IMR-90 (cell line): ENCODE results near the gene MED26.

ENCODE experiments used
- BHLHE40 ChIP-seq: fragments of 150-350 bp; IDR thresholded peaks from 2 replicates; pipeline ENCODE4 v1.6.1; 2016; ENCODE audit warnings: mild to moderate bottlenecking, low read depth, low read length
- CEBPB ChIP-seq: IDR thresholded peaks from 2 replicates; pipeline ENCODE4 v1.6.1; 2012; ENCODE audit warnings: low read depth, low read length, improper control_type of control experiment
- MXI1 ChIP-seq: IDR thresholded peaks from 2 replicates; pipeline ENCODE4 v1.6.1; 2012; ENCODE audit warnings: low read depth, mild to moderate bottlenecking, low read length, moderate library complexity, borderline replicate concordance
- TF ChIP-seq, protein P1 (sequence below): conservative IDR thresholded peaks from 2 replicates; pipeline ENCODE4 v1.5.1; 2012; ENCODE audit warnings: mild to moderate bottlenecking, low read depth, low read length, improper control_type of control experiment

DNA sequence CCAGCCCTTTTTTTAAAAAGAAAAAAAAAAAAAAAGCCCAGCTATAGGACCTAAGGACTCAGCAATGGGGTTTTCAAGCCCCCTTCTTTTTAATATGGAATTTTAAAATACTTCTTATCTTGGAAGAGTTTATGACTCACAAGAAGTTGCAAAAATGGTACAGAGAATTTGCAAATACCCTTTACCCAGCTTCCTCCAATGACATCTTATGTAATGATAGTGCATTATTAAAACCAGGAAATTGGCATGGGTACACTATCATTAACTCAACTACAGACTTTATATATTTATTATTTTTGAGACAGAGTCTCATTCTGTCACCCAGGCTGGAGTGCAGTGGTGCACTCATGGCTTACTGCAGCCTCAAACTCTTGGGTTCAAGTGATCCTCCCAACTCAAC lies 49.1 kb upstream of the MED26 start:
- TF ChIP-seq MXI1 (no peak), CEBPB (no peak), BHLHE40 (no peak)
- TF ChIP-seq, protein P1, sequence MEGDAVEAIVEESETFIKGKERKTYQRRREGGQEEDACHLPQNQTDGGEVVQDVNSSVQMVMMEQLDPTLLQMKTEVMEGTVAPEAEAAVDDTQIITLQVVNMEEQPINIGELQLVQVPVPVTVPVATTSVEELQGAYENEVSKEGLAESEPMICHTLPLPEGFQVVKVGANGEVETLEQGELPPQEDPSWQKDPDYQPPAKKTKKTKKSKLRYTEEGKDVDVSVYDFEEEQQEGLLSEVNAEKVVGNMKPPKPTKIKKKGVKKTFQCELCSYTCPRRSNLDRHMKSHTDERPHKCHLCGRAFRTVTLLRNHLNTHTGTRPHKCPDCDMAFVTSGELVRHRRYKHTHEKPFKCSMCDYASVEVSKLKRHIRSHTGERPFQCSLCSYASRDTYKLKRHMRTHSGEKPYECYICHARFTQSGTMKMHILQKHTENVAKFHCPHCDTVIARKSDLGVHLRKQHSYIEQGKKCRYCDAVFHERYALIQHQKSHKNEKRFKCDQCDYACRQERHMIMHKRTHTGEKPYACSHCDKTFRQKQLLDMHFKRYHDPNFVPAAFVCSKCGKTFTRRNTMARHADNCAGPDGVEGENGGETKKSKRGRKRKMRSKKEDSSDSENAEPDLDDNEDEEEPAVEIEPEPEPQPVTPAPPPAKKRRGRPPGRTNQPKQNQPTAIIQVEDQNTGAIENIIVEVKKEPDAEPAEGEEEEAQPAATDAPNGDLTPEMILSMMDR = no peak
